ENCODE measurements around the gene C2CD2. TPM values are rescaled to one million over a fixed set of nuclear protein-coding genes. Genes with fewer than 3 reads are reported as not detected.

C2CD2 gene
- total RNA-seq, 1 experiment from 2014 or later = 12.6 TPM

DNA sequence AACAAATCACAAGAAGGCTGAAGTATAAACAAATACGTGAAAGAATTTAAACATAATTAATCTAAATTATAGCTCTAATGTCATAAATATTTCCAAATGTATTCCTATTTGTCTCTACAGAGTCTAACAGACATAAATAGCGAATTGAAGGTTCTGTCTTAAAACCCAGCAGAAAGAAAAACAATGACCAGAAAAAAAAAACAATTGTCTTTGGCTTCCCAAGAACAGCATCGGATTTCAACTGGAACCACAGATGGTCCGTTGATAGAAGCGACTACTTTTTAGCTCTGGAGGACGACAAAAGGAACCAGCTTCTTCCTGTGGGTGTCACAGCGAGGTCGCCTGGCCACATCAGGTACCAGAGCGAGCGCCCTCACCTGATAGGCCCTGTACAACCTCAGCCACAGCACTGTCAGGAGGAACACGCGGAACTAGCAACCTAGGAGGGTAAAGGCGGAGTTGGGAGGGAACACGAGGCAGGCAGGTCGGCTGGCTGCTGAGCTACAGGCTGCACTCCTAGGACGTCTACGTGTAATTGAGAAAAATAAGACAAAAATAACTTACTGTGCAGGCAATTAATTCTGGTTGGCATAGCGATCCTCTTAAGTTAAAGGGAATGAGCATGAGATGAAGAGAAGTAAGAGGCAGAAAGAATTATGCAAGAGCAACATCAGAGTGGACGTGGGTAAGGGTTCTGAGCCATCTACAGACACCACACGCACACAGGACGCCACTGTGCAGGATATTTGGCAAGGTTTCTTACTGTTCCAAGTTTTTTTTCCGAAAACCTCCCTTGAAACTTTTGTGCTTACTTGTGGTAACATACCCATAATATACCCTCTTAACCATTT is 58.0 kb downstream of the C2CD2 start:
- H3K27me3 Mint-ChIP-seq (ENCODE audit: insufficient read depth, unreplicated experiment) = no peaks in the 10 kb centered on the region
- H3K4me1 ChIP-seq = peaks cover 13% of the 10 kb centered on the region
- intact Hi-C loops (cut with micrococcal nuclease; ENCODE audit: unreplicated experiment) = no loop called here
- no TSS peak for BruUV-seq (replicated peaks)
- H3K4me1 Mint-ChIP-seq (ENCODE audit: low read depth, unreplicated experiment) = peaks cover 16% of the 10 kb centered on the region
- no peak overlapping the region for H3K27ac Mint-ChIP-seq (ENCODE audit: unreplicated experiment)
- no peaks in the 10 kb centered on the region for H3K36me3 ChIP-seq (ENCODE audit: control insufficient read depth, insufficient read depth, low read length)
- peaks cover 4% of the 10 kb centered on the region for H3K36me3 Mint-ChIP-seq (ENCODE audit: insufficient read depth, unreplicated experiment)
- H3K9me3 Mint-ChIP-seq (ENCODE audit: unreplicated experiment) = no peaks in the 10 kb centered on the region
- no peaks in the 10 kb centered on the region for H3K27me3 ChIP-seq (replicated peaks; ENCODE audit: control insufficient read depth, insufficient read depth, low read length)
- POLR2A ChIA-PET = no interaction called here
- no peak for DNase-seq
- H3K4me3 Mint-ChIP-seq (ENCODE audit: unreplicated experiment) = no peak overlapping the region
- no peak overlapping the region for H3K4me3 ChIP-seq (ENCODE audit: low read depth, low read length)
- CTCF ChIA-PET = no interaction called here
- H3K9me3 ChIP-seq = no peaks in the 10 kb centered on the region
- TF ChIP-seq, protein P1, sequence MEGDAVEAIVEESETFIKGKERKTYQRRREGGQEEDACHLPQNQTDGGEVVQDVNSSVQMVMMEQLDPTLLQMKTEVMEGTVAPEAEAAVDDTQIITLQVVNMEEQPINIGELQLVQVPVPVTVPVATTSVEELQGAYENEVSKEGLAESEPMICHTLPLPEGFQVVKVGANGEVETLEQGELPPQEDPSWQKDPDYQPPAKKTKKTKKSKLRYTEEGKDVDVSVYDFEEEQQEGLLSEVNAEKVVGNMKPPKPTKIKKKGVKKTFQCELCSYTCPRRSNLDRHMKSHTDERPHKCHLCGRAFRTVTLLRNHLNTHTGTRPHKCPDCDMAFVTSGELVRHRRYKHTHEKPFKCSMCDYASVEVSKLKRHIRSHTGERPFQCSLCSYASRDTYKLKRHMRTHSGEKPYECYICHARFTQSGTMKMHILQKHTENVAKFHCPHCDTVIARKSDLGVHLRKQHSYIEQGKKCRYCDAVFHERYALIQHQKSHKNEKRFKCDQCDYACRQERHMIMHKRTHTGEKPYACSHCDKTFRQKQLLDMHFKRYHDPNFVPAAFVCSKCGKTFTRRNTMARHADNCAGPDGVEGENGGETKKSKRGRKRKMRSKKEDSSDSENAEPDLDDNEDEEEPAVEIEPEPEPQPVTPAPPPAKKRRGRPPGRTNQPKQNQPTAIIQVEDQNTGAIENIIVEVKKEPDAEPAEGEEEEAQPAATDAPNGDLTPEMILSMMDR (IDR thresholded peaks at IDR 0.05; ENCODE audit: insufficient read depth in 1 of 2, low read depth in 1 of 2, low read length in 1 of 2, severe bottlenecking in 1 of 2, unreplicated experiment in 1 of 2) = no peak

DNA sequence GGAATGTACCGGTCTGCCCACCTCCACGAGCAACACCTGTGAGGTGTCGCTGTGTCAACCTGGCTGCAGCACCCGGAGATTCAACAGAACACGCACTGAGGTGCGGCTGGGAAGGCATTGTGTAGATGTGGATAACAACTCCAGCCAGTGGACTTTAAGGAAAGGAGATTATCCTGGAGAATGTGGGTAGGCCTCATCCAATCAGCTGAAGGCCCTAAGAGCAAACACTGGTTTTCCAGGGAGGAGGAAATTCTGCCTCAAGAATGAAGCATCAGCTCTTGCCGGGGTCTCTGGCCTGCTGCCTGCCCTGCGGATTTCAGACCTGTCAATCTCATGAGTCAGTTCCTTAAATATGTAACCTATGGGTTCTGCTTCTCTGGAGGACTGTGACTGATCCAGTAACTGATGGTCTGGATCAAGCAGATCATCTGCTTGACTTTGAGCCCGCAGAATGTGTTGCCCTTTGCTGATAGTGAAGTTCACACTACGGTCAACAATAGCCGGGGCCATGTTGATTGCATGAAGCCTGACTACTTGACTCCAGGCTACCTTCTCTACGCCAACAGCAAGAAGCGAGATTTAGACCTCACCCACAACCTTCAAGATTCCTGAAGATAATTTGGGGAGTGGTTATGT is 58.8 kb downstream of the C2CD2 start:
- H3K36me3 Mint-ChIP-seq (ENCODE audit: insufficient read depth, unreplicated experiment) = peaks cover 4% of the 10 kb centered on the region
- H3K27me3 Mint-ChIP-seq (ENCODE audit: insufficient read depth, unreplicated experiment) = no peaks in the 10 kb centered on the region
- no peaks in the 10 kb centered on the region for H3K36me3 ChIP-seq (ENCODE audit: control insufficient read depth, insufficient read depth, low read length)
- ChIA-PET POLR2A (no interaction called here), CTCF (no interaction called here)
- intact Hi-C loops (cut with micrococcal nuclease; ENCODE audit: unreplicated experiment) = no loop called here
- TF ChIP-seq, protein P1 (IDR thresholded peaks at IDR 0.05; ENCODE audit: insufficient read depth in 1 of 2, low read depth in 1 of 2, low read length in 1 of 2, severe bottlenecking in 1 of 2, unreplicated experiment in 1 of 2) = no peak
- peaks cover 13% of the 10 kb centered on the region for H3K4me1 ChIP-seq
- H3K4me3 Mint-ChIP-seq (ENCODE audit: unreplicated experiment) = no peak overlapping the region
- H3K4me3 ChIP-seq (ENCODE audit: low read depth, low read length) = no peak overlapping the region
- no peaks in the 10 kb centered on the region for H3K9me3 ChIP-seq
- no peak overlapping the region for H3K27ac Mint-ChIP-seq (ENCODE audit: unreplicated experiment)
- DNase-seq = no peak
- no TSS peak for BruUV-seq (replicated peaks)
- no peaks in the 10 kb centered on the region for H3K9me3 Mint-ChIP-seq (ENCODE audit: unreplicated experiment)
- H3K27me3 ChIP-seq (replicated peaks; ENCODE audit: control insufficient read depth, insufficient read depth, low read length) = no peaks in the 10 kb centered on the region
- peaks cover 16% of the 10 kb centered on the region for H3K4me1 Mint-ChIP-seq (ENCODE audit: low read depth, unreplicated experiment)

DNA sequence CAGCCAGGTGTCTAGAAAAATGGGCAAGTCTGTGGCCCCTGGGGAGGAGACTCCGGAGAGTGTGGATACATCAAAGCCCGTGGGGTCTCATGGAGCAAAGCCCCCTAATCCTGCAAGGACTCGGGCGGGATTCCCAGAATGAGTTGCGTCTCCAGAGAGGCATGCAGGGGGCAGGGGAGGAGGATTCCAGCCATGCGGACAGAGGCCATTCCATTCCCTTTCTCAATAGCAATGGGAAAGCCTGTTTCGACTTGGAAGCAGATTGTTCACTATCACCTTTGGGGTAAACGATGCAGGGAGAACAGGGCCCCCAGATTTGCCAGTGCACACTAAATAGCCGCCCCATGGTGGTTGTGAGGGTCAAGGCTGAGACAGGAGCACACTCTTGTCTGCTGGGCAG is 59.3 kb downstream of the C2CD2 start:
- no peaks in the 10 kb centered on the region for H3K27me3 ChIP-seq (replicated peaks; ENCODE audit: control insufficient read depth, insufficient read depth, low read length)
- Mint-ChIP-seq H3K4me1 (ENCODE audit: low read depth, unreplicated experiment) (peaks cover 16% of the 10 kb centered on the region), H3K36me3 (ENCODE audit: insufficient read depth, unreplicated experiment) (peaks cover 4% of the 10 kb centered on the region), H3K27me3 (ENCODE audit: insufficient read depth, unreplicated experiment) (no peaks in the 10 kb centered on the region), H3K9me3 (ENCODE audit: unreplicated experiment) (no peaks in the 10 kb centered on the region), H3K27ac (ENCODE audit: unreplicated experiment) (no peak overlapping the region), H3K4me3 (ENCODE audit: unreplicated experiment) (no peak overlapping the region)
- no peaks in the 10 kb centered on the region for H3K36me3 ChIP-seq (ENCODE audit: control insufficient read depth, insufficient read depth, low read length)
- DNase-seq = no peak
- intact Hi-C loops (cut with micrococcal nuclease; ENCODE audit: unreplicated experiment) = no loop called here
- H3K4me3 ChIP-seq (ENCODE audit: low read depth, low read length) = no peak overlapping the region
- H3K9me3 ChIP-seq = no peaks in the 10 kb centered on the region
- CTCF ChIA-PET = no interaction called here
- no TSS peak for BruUV-seq (replicated peaks)
- TF ChIP-seq, protein P1 (IDR thresholded peaks at IDR 0.05; ENCODE audit: insufficient read depth in 1 of 2, low read depth in 1 of 2, low read length in 1 of 2, severe bottlenecking in 1 of 2, unreplicated experiment in 1 of 2) = no peak
- peaks cover 13% of the 10 kb centered on the region for H3K4me1 ChIP-seq
- POLR2A ChIA-PET = no interaction called here

Data from Caco-2 (cell line).